H1 (cell line): ENCODE results near the gene ITPR1. TPM values are rescaled to one million over a fixed set of nuclear protein-coding genes. Genes with fewer than 3 reads are reported as not detected.

Experiments
- EP300 ChIP-seq, 2 experiments: IDR thresholded peaks; 1 replicate in 1 of 2; 2 replicates in 1 of 2; pipeline ENCODE4 v1.6.1; 2011 to 2012; ENCODE audit warnings: low read depth in 2 of 2, low read length in 2 of 2, mild to moderate bottlenecking in 2 of 2, borderline replicate concordance in 1 of 2, inconsistent platforms in 1 of 2, moderate library complexity in 1 of 2
- HDAC2 ChIP-seq, 2 experiments: fragments of 300-600 bp in 1 of 2; sonication (generic) in 1 of 2; IDR thresholded peaks; 2 replicates each; pipeline ENCODE4 v1.6.1; 2011 to 2012; ENCODE audit warnings: low read depth in 2 of 2, low read length in 2 of 2, mild to moderate bottlenecking in 2 of 2, moderate library complexity in 2 of 2, borderline replicate concordance in 1 of 2, inconsistent platforms in 1 of 2
- SIX5 ChIP-seq: IDR thresholded peaks from 2 replicates; pipeline ENCODE4 v1.6.1; 2011; ENCODE audit warnings: mild to moderate bottlenecking, low read depth, low read length
- ZNF274 ChIP-seq: IDR thresholded peaks from 2 replicates; pipeline ENCODE4 v1.7.0; 2012; ENCODE audit warnings: low read length, borderline replicate concordance; ENCODE audit errors: extremely low read depth
- polyA plus RNA-seq, 7 experiments: library from polyadenylated mRNA; depleted of rRNA in 3 of 7; stranded (reverse) in 5 of 7; unstranded in 2 of 7; fragments of >200 nt in 5 of 7; fragments of 200-250 nt in 2 of 7; gene quantifications; 1 replicate in 5 of 7; 2 replicates in 1 of 7; 4 replicates in 1 of 7; pipeline versions ENCODE4 v1.2.1 to v1.2.3, GENCODE V29; 2011 to 2013; ENCODE audit warnings: missing spikeins in 2 of 7, mixed read lengths in 2 of 7
- total RNA-seq: library from RNA; stranded (reverse); fragmentation: NEBNext Ultra II Directional; extraction: Animal tissue kit (Norgen Biotek cat#: 25700); gene quantifications from 2 replicates; pipeline ENCODE4 v1.2.1, GENCODE V29; 2021
- TF ChIP-seq, protein P1 (sequence below): IDR thresholded peaks from 2 replicates; pipeline ENCODE4 v1.6.1; 2012; ENCODE audit warnings: inconsistent platforms

Gene ITPR1
- total and polyA plus RNA-seq, 2 of the 8 experiments (the other 6 are each of a cell fraction or from before 2014, with no cell fraction given), result 2.5 to 16.3 TPM

DNA sequence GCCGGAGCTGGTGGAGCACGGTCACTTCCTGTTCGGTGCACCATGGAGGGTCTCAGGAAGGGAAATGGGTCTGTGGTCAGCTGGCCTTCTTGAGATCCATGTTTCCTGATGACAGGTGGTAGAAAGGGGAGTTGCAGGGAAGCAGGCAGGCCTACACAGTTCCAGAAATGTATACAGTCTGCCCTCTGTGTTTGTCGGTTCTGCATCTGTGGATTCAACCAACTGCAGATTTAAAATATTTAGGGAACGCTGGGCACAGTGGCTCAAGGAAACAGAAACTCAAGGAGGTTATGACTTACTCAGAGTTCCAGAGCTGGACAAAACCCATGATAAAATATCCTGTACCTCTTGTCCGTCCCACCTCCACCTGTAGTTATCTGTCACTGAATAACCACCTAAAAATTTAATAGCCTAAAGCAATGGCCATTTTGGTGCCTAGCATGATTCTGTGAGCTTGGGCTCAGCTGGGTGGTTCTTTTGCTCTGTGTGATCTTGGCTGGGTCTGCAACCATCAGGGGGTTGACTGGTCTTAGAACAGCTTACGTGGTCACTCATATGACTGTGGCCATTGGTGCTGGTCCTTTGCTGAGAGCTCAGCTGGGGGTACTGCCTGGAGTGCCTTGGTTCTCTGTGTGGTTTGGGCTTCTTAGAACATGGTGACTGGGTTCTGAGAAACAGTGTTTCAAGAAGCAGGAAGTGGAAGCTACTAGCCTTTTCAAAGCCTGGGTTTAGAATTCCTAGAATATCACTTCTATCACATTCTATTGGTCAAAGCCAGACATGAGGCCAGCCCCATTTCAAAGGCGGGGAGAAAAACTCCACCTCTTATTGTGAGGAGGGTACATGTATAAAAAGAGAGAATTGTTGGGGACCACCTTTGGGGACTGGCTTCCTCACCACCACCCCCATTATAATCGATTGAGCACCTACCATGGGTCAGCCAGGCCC is 246.4 kb downstream of the ITPR1 start (continued):
- no peak for TF ChIP-seq SIX5
- no peak for TF ChIP-seq EP300 (IDR thresholded peaks at IDR 0.05; ENCODE audit: borderline replicate concordance in 1 of 2, low read depth in 2 of 2, low read length in 2 of 2)
- no peak for TF ChIP-seq HDAC2 (IDR thresholded peaks at IDR 0.05; ENCODE audit: borderline replicate concordance in 1 of 2, low read depth in 2 of 2, low read length in 2 of 2)
- TF ChIP-seq, protein P1, sequence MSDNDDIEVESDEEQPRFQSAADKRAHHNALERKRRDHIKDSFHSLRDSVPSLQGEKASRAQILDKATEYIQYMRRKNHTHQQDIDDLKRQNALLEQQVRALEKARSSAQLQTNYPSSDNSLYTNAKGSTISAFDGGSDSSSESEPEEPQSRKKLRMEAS, result no peak
- TF ChIP-seq ZNF274, result no peak
- TF ChIP-seq, all 59 proteins: peak for 0
